Immature natural killer cell (primary cell): ENCODE data around the gene CCDC102A. TPM values are rescaled to one million over a fixed set of nuclear protein-coding genes. Genes with fewer than 3 reads are reported as not detected.

Experiments
- DNase-seq, 3 donors: peaks; one replicate each; pipeline ENCODE4 v3.0.0; 2022; ENCODE audit warnings: mixed read lengths in 1 of 3
- H3K27ac Mint-ChIP-seq, 6 donors: one replicate each; pipeline ENCODE4 v1.8.0; 2020; ENCODE audit warnings: mixed read lengths in 6 of 6, mild to moderate bottlenecking in 5 of 6, inconsistent platforms in 4 of 6, moderate library complexity in 3 of 6
- H3K27me3 Mint-ChIP-seq, 3 donors: one replicate each; pipeline ENCODE4 v1.8.0; 2020 to 2021; ENCODE audit warnings: low read depth in 3 of 3, mild to moderate bottlenecking in 3 of 3, mixed read lengths in 3 of 3, moderate library complexity in 3 of 3, inconsistent platforms in 1 of 3
- H3K36me3 Mint-ChIP-seq, 3 donors: one replicate each; pipeline ENCODE4 v1.8.0; 2020; ENCODE audit warnings: mixed read lengths in 3 of 3, inconsistent platforms in 2 of 3, mild to moderate bottlenecking in 2 of 3
- H3K4me1 Mint-ChIP-seq, 2 donors: one replicate each; pipeline ENCODE4 v1.8.0; 2020; ENCODE audit warnings: inconsistent platforms in 2 of 2, mild to moderate bottlenecking in 2 of 2, mixed read lengths in 2 of 2, moderate library complexity in 1 of 2
- H3K4me3 Mint-ChIP-seq, 5 donors: one replicate each; pipeline ENCODE4 v1.8.0; 2020; ENCODE audit warnings: mild to moderate bottlenecking in 5 of 5, mixed read lengths in 5 of 5, inconsistent platforms in 3 of 5, moderate library complexity in 3 of 5
- H3K9me3 Mint-ChIP-seq, 6 donors: one replicate each; pipeline ENCODE4 v1.8.0; 2020; ENCODE audit warnings: mild to moderate bottlenecking in 6 of 6, mixed read lengths in 6 of 6, inconsistent platforms in 4 of 6, moderate library complexity in 3 of 6
- polyA plus RNA-seq, 3 donors: library from polyadenylated mRNA; unstranded; fragments of 300-500 nt; fragmentation: Illumina TruSeq; gene quantifications; one replicate each; pipeline ENCODE4 v1.2.3, GENCODE V29; 2021

Gene CCDC102A
- polyA plus RNA-seq, 3 donors from 2014 or later, result 8.8 to 26.4 (median 13.9) TPM

DNA sequence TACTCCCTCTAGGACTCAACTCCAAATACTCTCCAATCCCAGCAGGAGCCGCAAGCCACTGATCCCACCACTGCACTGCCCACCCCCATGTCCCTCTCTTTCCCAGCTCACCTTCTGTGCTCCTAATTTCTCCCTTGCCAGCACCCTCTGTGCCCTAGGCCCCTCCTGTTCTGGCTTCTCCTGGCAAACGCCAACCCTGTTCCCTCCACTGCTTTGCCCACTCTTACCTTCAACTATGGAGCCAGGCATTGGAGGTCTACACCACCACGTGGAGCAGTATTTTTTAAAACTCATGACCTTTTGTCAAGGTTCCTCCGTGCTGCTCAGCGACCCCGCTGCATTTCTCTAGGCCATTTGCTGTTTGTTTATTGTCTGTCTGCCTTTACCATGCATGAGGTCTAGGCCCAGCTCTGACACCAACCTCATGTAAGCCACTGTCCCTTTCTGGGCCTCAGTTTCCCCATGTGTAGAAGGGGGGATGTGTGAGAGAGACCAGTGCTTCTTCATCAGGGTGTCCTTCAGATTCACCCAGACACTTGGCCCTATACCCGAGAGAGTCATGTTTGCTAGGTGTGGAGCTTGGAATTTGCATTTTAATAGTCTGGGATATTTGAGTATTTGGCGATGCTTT, 4.6 kb downstream of the CCDC102A start:
- Mint-ChIP-seq H3K36me3 (peaks cover 5 to 11% (median 6%) of the 10 kb centered on the region in 3 donors), H3K4me1 (peaks cover 67 to 73% of the 10 kb centered on the region in 2 donors), H3K27me3 (peaks cover 10 to 23% (median 19%) of the 10 kb centered on the region in 3 donors), H3K4me3 (peak overlapping the region; percentile 60 to 93 (median 88)), H3K27ac (peak overlapping the region; percentile 98 to 99 (median 99)), H3K9me3 (no peaks in the 10 kb centered on the region)
- DNase-seq, result no peak

DNA sequence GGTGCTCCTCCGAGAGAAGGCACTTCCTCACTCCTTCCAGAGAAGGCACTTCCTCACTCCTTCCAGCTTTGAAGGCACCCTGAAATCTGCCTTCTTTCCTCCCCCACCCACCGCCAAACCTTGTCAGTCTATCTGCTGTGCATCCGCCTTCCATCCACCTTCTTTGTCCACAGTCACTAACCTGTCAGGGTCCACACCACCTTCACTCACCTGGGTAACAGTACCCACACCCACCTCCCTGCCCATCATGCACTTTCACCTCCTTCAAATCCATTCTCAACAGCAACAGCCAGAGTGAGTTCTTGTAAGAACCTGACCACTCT, 5.2 kb downstream of the CCDC102A start:
- H3K27ac Mint-ChIP-seq, result peak overlapping the region; percentile 98 to 99 (median 99)
- H3K27me3 Mint-ChIP-seq, result peaks cover 9 to 20% (median 18%) of the 10 kb centered on the region in 3 donors
- H3K36me3 Mint-ChIP-seq, result peaks cover 5 to 11% (median 6%) of the 10 kb centered on the region in 3 donors
- H3K9me3 Mint-ChIP-seq, result no peaks in the 10 kb centered on the region
- H3K4me1 Mint-ChIP-seq, result peaks cover 67 to 73% of the 10 kb centered on the region in 2 donors
- H3K4me3 Mint-ChIP-seq, result peak overlapping the region; percentile 60 to 93 (median 88)
- DNase-seq, result no peak

DNA sequence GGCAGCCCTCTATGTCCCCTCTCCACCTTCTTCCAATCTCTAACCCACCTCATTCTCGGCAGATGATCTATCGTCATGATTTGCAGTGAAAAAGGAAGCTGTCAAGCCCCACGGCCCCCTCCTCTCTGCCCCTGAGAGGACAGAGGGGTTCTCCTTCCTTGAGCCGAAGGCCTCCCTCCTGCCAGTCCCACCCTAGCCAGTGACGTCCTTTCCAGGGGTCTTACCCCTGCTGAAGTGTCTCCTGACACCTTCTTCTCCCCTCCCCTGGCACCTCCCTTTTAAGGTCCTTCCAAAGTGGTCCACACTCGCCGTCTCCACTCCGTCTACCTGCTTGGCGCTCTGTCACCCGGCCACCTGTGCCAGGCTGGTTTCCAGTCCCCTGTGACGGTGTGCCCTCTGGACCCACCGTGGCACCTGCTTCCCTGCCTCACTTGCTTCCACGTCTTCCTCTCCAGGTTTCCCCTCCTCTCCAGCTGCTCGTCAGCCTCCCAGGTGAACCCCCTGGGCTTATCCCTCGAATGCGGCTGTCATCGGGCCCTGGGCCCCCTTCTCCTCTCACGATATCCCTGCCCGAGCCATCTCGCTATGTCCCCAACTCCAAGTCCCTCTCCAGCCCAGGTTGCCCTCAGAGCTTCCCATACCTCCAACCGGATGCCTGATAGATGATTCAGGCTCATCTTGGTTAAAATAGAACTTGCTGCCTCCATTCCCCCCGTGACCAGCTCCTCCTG, 5.7 kb downstream of the CCDC102A start:
- Mint-ChIP-seq H3K36me3 (peaks cover 5 to 11% (median 6%) of the 10 kb centered on the region in 3 donors), H3K27me3 (peaks cover 7 to 16% (median 15%) of the 10 kb centered on the region in 3 donors), H3K9me3 (no peaks in the 10 kb centered on the region), H3K4me1 (peaks cover 66 to 71% of the 10 kb centered on the region in 2 donors), H3K27ac (peak overlapping the region; percentile 98 to 99 (median 99)), H3K4me3 (peak overlapping the region; percentile 82 to 93 (median 88))
- no peak for DNase-seq

DNA sequence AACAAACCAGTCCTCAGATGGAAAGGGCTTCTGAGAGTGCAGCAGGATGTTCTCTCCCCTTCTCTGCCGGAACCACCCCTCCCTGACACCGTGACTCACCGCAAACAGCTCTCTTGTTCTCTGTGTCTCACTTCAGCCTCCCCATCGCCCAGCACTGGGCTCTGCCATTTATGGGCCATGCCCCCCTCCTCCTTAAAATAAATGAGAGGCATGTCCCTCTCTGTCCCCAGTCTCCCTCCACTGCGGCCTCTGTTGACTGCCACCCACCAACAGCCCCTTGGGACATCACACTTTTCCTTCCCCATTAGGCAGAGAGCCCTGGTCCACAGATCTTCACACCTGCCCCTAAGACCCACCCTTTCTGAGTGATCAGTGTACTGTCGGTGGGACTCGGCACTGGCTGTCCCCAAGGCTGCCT, 6.3 kb downstream of the CCDC102A start:
- peak overlapping the region; percentile 98 to 99 (median 99) for H3K27ac Mint-ChIP-seq
- H3K27me3 Mint-ChIP-seq, result peaks cover 5 to 12% (median 12%) of the 10 kb centered on the region in 3 donors
- peak overlapping the region; percentile 82 to 93 (median 88) for H3K4me3 Mint-ChIP-seq
- DNase-seq, result peak; percentile 83 to 86 (median 85)
- H3K9me3 Mint-ChIP-seq, result no peaks in the 10 kb centered on the region
- peaks cover 62 to 65% of the 10 kb centered on the region in 2 donors for H3K4me1 Mint-ChIP-seq
- peaks cover 5 to 11% (median 6%) of the 10 kb centered on the region in 3 donors for H3K36me3 Mint-ChIP-seq

DNA sequence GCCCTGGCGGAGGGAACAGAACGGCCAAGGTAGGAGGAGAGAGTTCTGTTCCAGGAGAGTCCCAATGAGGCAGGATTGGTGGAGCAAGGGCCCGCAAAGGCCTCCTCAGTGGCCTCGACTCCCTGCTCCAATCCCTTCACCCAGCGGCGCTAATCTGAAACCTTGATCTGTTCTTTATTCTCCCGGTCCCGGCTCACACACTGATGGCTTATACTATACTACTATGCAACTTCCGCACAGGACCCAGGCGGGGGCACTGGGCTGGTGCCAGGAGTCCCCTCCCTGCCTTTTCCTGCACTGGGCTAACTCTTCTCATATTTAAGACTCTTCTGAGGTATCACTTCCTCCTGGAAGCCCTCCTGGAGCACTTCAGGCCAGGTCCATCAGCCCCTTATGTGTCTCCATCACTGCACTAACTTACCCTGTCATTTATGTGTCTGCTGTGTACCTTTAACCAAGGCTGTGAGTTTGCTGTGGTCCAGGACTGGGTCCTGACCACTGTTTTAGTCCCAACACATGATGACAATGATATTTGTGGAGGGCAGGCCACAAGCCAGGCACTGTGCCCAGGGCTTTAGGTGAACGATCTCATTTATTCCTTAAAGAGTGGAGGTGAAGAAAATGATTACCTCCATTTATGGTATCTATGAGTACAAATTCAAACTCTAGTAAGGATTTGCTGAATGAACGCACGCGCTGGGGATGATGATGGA, 6.8 kb downstream of the CCDC102A start:
- Mint-ChIP-seq H3K27me3 (peaks cover 5 to 10% (median 9%) of the 10 kb centered on the region in 3 donors), H3K36me3 (peaks cover 5 to 15% (median 6%) of the 10 kb centered on the region in 3 donors), H3K4me1 (peaks cover 57 to 60% of the 10 kb centered on the region in 2 donors), H3K9me3 (no peaks in the 10 kb centered on the region), H3K4me3 (peak overlapping the region; percentile 82 to 93 (median 88)), H3K27ac (peak overlapping the region; percentile 98 to 99 (median 99))
- DNase-seq, result no peak

DNA sequence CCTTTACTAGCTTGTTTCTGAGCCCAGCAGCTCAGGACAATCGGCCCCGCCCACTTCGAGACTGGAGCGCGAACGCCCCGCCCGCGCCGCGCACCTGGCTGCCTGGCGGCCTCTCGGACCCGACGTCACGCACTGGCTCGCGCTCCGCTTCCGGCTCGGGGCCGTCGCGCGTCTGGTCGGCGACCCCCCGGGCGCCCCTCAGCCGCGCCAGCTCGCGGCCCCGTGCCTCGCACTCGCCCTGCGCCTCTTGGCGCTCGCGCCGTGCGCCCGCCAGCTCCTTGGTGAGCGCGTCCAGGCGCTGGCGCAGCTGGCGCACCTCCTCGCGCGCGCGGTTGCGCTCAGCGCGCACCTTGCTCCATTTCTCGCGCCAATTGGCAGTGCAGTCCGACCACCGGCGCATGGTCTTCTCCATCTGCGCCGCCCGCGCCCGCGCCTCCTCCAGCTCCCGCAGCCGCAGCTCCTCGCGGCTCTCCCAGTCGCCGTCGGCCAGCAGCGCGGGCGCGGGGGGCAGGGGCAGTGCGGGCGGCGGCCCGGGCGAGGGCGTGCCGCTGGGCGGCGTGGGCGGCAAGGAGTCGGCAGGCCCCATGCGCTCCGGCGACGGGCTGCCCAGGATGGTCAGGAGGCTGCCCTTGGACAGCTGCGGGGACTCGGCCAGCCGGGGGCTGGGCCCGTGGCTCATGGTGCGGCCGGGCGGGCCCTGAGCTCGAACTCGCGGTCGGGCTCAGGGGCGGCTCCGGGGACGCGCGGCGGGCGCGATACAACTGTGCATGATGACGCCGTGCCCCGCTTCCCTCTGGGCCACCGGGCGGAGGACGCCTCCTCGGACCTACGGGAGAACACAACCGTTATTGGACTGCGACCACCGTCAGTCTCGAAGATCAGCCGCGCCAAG, 7.6 kb downstream of the CCDC102A start:
- H3K4me1 Mint-ChIP-seq, result peaks cover 49 to 52% of the 10 kb centered on the region in 2 donors
- H3K4me3 Mint-ChIP-seq, result peak overlapping the region in 4 of 5 donors; percentile 44 to 93 (median 86)
- DNase-seq, result no peak
- H3K9me3 Mint-ChIP-seq, result no peaks in the 10 kb centered on the region
- H3K27ac Mint-ChIP-seq, result peak overlapping the region; percentile 98 to 99 (median 99)
- H3K36me3 Mint-ChIP-seq, result peaks cover 5 to 15% (median 6%) of the 10 kb centered on the region in 3 donors
- peaks cover 5 to 10% (median 8%) of the 10 kb centered on the region in 3 donors for H3K27me3 Mint-ChIP-seq

DNA sequence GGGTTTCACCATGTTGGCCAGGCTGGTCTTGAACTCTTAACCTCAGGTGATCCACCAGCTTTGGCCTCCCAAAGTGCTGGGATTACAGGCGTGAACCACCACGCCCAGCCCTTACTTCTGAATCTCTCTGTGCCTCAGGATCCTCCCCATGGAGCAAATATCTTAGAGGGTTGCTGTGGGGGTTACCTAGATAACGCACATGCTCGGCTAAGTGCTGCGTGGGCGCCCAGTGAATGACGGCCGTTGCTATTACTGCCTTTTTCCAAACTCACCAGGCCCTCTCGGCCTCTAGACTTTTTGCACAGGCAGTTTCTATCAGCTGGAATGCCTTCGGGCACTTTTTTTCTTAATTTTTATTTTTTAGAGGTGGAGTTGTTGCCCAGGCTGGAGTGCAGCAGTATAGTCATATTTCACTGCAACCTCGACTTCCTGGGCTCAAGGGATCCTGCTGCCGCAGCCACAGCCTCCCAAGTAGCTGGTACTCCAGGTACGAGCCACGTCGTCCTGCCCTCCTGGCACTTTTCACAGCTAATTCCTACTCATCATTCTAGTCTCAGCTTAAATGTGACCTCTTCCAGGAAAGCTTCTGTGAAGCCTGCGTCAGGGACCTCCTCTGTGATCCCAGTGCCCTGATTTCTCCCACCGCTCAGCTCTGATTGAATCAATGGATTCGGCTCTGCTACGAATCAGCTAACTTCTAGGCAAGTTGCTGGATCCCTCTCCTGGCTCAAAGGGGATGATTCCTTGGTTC, 8.6 kb downstream of the CCDC102A start:
- peaks cover 5 to 15% (median 6%) of the 10 kb centered on the region in 3 donors for H3K36me3 Mint-ChIP-seq
- no peaks in the 10 kb centered on the region for H3K9me3 Mint-ChIP-seq
- peak overlapping the region in 2 of 5 donors; percentile 30 to 54 for H3K4me3 Mint-ChIP-seq
- H3K4me1 Mint-ChIP-seq, result peaks cover 44 to 47% of the 10 kb centered on the region in 2 donors
- DNase-seq, result no peak
- peak overlapping the region; percentile 3 to 79 (median 62) for H3K27ac Mint-ChIP-seq
- peaks cover 5 to 10% (median 8%) of the 10 kb centered on the region in 3 donors for H3K27me3 Mint-ChIP-seq

DNA sequence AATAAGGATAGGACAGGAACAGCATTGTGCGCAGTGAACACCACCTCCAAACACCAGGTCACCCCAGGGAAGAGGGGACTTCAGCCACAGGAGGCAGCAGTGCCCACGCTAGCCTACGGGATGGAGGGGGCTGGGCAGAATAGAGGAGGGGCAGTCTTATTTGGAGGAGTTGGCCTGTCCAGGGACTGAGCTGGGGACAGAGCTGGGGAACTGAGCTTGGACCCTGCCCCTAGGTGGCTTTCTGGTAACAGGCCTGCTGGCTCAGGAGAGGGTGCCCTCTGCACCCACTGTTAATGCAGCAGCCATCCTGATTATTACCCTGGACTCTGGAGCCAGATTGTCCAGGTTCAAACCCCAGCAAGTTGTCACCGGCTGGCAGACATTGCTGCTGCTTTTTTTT, 9.3 kb downstream of the CCDC102A start:
- H3K4me1 Mint-ChIP-seq, result peaks cover 41 to 46% of the 10 kb centered on the region in 2 donors
- peaks cover 5 to 15% (median 6%) of the 10 kb centered on the region in 3 donors for H3K36me3 Mint-ChIP-seq
- H3K27ac Mint-ChIP-seq, result peak overlapping the region in 4 of 6 donors; percentile 14 to 65 (median 52)
- peak overlapping the region in 1 of 5 donors; percentile 21 for H3K4me3 Mint-ChIP-seq
- peaks cover 5 to 10% (median 8%) of the 10 kb centered on the region in 3 donors for H3K27me3 Mint-ChIP-seq
- DNase-seq, result no peak
- H3K9me3 Mint-ChIP-seq, result no peaks in the 10 kb centered on the region

DNA sequence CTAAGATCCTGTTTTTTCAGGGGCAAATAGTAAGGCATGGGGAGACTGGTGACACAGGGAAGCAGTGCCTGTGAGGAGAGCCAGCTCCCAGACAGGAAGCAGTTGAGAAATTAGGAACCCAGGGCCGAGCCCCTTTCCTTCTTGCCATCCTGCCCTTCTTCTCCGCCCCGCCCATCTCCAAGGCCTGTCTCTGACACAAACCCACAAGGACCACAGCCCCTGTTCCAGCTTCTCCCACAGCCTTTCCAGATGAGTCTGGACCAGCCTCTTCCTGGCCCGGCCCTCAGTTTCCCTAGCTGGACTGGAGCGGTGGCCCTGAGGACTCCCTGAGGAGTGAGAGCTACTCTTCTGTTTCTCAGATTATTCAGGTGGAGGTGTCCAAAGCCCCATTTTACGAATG, 9.9 kb downstream of the CCDC102A start:
- Mint-ChIP-seq H3K4me3 (no peak overlapping the region), H3K27me3 (peaks cover 5 to 10% (median 8%) of the 10 kb centered on the region in 3 donors), H3K27ac (peak overlapping the region in 3 of 6 donors; percentile 35 to 65 (median 55)), H3K4me1 (peaks cover 35 to 41% of the 10 kb centered on the region in 2 donors), H3K9me3 (no peaks in the 10 kb centered on the region), H3K36me3 (peaks cover 5 to 15% (median 6%) of the 10 kb centered on the region in 3 donors)
- DNase-seq, result no peak

DNA sequence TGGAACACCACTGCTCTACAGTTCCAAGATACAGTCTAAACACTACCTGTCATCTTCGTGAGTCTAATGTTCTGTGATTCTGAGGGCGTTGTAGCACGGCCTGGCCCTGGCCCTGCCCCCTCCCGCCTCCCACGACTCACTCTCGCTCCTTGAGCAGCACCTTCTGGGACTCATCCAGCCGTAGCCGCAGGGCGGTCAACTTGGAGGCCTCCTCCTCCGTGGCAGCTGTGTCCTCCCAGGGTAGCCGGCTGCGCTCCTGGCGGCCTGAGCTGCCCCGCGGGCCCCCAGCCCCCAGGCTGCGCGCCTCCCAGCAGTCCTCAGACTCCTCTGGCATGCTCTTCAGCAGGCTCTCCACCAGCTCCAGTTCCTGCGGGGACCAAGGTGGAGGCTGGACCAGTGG, 10.6 kb downstream of the CCDC102A start:
- Mint-ChIP-seq H3K27me3 (peaks cover 4 to 8% (median 5%) of the 10 kb centered on the region in 3 donors), H3K9me3 (no peaks in the 10 kb centered on the region), H3K4me3 (no peak overlapping the region), H3K36me3 (peaks cover 6 to 19% (median 9%) of the 10 kb centered on the region in 3 donors), H3K27ac (no peak overlapping the region), H3K4me1 (peaks cover 31 to 37% of the 10 kb centered on the region in 2 donors)
- DNase-seq, result no peak

DNA sequence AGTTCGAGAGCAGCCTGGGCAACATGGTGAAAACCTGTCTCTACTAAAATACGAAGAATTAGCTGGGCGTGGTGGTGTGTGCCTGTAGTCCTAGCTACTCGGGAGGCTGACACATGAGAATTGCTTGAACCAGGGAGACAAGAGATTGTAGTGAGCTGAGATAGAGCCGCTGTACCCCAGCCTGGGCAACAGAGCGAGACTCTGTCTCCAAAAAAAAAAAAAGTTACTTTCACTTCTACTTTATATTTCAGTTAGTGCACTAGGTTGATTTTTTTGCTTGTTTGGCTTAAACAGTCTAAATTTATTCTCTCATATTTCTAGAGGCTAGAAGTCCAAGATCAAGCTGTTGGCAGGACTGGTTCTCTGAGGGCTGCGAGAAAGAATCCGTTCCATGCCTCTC, 13.4 kb downstream of the CCDC102A start:
- Mint-ChIP-seq H3K27me3 (peaks cover 0 to 3% (median 0%) of the 10 kb centered on the region in 3 donors), H3K27ac (peak overlapping the region; percentile 14 to 72 (median 33)), H3K9me3 (no peaks in the 10 kb centered on the region), H3K36me3 (peaks cover 0 to 14% (median 8%) of the 10 kb centered on the region in 3 donors), H3K4me1 (peaks cover 19 to 25% of the 10 kb centered on the region in 2 donors), H3K4me3 (peak overlapping the region in 2 of 5 donors; percentile 3 to 21)
- no peak for DNase-seq

DNA sequence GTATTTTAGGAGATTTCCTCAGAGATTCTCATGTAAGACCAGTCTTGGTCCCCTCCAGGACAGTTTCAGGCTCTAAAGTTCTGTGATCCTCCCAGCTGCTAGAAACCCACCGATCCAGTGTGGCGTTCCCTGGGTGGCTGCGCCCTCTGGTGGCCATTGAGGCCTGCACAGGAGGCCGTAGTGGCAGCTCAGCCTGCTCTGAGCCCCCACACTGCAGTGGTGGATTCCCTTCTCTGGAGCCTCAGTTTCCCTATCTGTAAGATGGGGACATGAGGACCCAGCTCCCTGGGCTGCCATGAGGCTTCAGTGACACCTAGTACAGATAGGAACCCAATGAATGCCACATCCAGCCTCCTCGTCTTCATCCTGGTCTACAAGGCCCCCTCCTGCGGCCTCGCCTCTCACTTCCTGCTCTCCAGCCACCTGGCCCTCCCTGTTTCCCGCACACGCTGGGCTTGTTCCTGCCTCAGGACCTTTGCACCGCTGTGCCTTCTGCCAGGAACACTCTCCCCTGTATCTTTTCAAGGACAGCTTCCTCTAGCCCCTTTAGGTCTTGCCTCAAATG, 16.5 kb downstream of the CCDC102A start:
- H3K9me3 Mint-ChIP-seq, result no peaks in the 10 kb centered on the region
- peaks cover 18 to 23% of the 10 kb centered on the region in 2 donors for H3K4me1 Mint-ChIP-seq
- H3K27me3 Mint-ChIP-seq, result peaks cover 0 to 3% (median 0%) of the 10 kb centered on the region in 3 donors
- H3K36me3 Mint-ChIP-seq, result peaks cover 0 to 30% (median 14%) of the 10 kb centered on the region in 3 donors
- H3K4me3 Mint-ChIP-seq, result no peak overlapping the region
- DNase-seq, result peak; percentile 73 to 76 (median 73)
- H3K27ac Mint-ChIP-seq, result peak overlapping the region in 4 of 6 donors; percentile 11 to 78 (median 49)
